Testis (tissue), 3 donors: ENCODE results near the gene IPO11. TPM values are rescaled to one million over a fixed set of nuclear protein-coding genes. Genes with fewer than 3 reads are reported as not detected.

ENCODE experiments used
- DNase-seq: peaks from one replicate; pipeline ENCODE4 v3.0.0-alpha.2; 2019
- H3K27ac ChIP-seq, 2 donors: fragments of 200-600 bp; sonication (generic); one replicate each; pipeline ENCODE4 v1.5.1; 2019
- H3K27me3 ChIP-seq: fragments of 200-600 bp; sonication (generic); one replicate; pipeline ENCODE4 v1.5.1; 2019
- H3K36me3 ChIP-seq: fragments of 200-600 bp; sonication (generic); one replicate; pipeline ENCODE4 v1.5.1; 2017; ENCODE audit warnings: low read depth; ENCODE audit errors: missing control alignments
- H3K4me1 ChIP-seq: fragments of 200-600 bp; sonication (generic); one replicate; pipeline ENCODE4 v1.5.1; 2019
- H3K4me3 ChIP-seq, 2 donors: fragments of 200-600 bp; sonication (generic); one replicate each; pipeline ENCODE4 v1.5.1; 2017 to 2019
- H3K9me3 ChIP-seq: fragments of 200-600 bp; sonication (generic); one replicate; pipeline ENCODE4 v1.5.1; 2017
- CTCF ChIP-seq, 3 experiments: fragments of 450-650 bp in 2 of 3; fragments of 200-600 bp in 1 of 3; sonication (generic) in 1 of 3; IDR thresholded peaks; one replicate each; pipeline ENCODE4 v1.5.1; 2016 to 2019; ENCODE audit warnings: antibody characterized with exemption in 3 of 3, mild to moderate bottlenecking in 2 of 3, moderate library complexity in 1 of 3
- POLR2A ChIP-seq: fragments of 450-650 bp; IDR thresholded peaks from one replicate; pipeline ENCODE4 v1.6.1; 2017; ENCODE audit warnings: antibody characterized with exemption, mild to moderate bottlenecking, moderate library complexity
- WGBS, 2 donors: methylation state at CpG; one replicate each; pipeline ENCODE4 v1.1.5; 2018; 5-methylcytosine and 5-hydroxymethylcytosine counted together
- intact Hi-C: fragments of 100-400 bp; cut with DNase I; formaldehyde crosslinking; loops from one replicate; pipeline ENCODE4 v1.15.1; 2023; ENCODE audit warnings: low total_unique reads
- polyA plus RNA-seq: library from polyadenylated mRNA; stranded (reverse); fragments of 350-450 nt; fragmentation: Illumina TruSeq; extraction: RNeasy Lipid Tissue Mini Kit (QIAGEN cat#74804); gene quantifications from one replicate; pipeline ENCODE4 v1.2.3, GENCODE V29; 2014; ENCODE audit warnings: low read depth, low replicate concordance; ENCODE audit not compliant: insufficient read depth
- total RNA-seq, 2 donors: library from RNA; depleted of rRNA; stranded (reverse); fragments of >200 nt; gene quantifications; one replicate each; pipeline ENCODE4 v1.2.3, GENCODE V29; 2016

Gene IPO11
- total and polyA plus RNA-seq, 3 donors from 2014 or later: 50.3 to 74.5 (median 67.3) TPM

- TF ChIP-seq POLR2A (no peak), CTCF (IDR thresholded peaks at IDR 0.05) (no peak)
- no peaks in the 10 kb centered on the region for H3K9me3 ChIP-seq
- no peaks in the 10 kb centered on the region for H3K4me1 ChIP-seq
- H3K27ac ChIP-seq: no peak overlapping the region
- DNase-seq: no peak
- no peaks in the 10 kb centered on the region for H3K36me3 ChIP-seq
- no peaks in the 10 kb centered on the region for H3K27me3 ChIP-seq
- 86 to 96% methylated on average over 1 of the region's 1 CpG for WGBS, 2 donors
- no peak overlapping the region for H3K4me3 ChIP-seq
- intact Hi-C loops: no loop called here
Measured at GRCh38 chr5:62486672-62487071, 74.1 kb downstream of the IPO11 start.

DNA sequence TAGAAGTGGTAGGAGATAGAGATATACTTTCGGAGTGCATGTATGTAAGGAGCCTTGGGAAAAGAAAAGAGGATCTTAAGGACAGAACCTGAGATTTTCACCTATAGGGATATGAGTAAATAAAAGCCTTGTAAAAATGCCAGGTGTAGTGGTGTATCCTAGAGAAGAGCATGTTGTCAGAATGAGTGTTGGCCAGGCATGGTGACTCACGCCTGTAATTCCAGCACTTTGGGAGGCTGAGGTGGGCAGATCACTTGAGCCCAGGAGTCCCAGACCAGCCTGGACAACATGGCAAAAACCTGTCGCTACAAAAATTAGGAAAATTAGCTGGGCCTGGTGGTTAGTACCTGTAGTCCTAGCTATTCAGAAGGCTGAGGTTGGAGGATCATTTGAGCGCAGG lies 76.0 kb downstream of the IPO11 start:
- Histone ChIP-seq H3K4me1 (no peaks in the 10 kb centered on the region), H3K4me3 (no peak overlapping the region), H3K27ac (no peak overlapping the region), H3K36me3 (no peaks in the 10 kb centered on the region), H3K9me3 (no peaks in the 10 kb centered on the region), H3K27me3 (no peaks in the 10 kb centered on the region)
- intact Hi-C loops: no loop called here
- 70 to 72% methylated on average over 4 of the region's 4 CpGs for WGBS, 2 donors
- no peak for TF ChIP-seq POLR2A
- TF ChIP-seq CTCF (IDR thresholded peaks at IDR 0.05): no peak
- DNase-seq: no peak

GRCh38 chr5:62489471-62489870 lies 76.9 kb downstream of the IPO11 start:
- Histone ChIP-seq H3K9me3 (no peaks in the 10 kb centered on the region), H3K4me3 (no peak overlapping the region), H3K36me3 (no peaks in the 10 kb centered on the region), H3K27ac (no peak overlapping the region), H3K27me3 (no peaks in the 10 kb centered on the region), H3K4me1 (no peaks in the 10 kb centered on the region)
- TF ChIP-seq POLR2A (no peak), CTCF (IDR thresholded peaks at IDR 0.05) (no peak)
- DNase-seq: no peak
- intact Hi-C loops: no loop called here
- 40 to 44% methylated on average over 1 of the region's 1 CpG for WGBS, 2 donors

DNA sequence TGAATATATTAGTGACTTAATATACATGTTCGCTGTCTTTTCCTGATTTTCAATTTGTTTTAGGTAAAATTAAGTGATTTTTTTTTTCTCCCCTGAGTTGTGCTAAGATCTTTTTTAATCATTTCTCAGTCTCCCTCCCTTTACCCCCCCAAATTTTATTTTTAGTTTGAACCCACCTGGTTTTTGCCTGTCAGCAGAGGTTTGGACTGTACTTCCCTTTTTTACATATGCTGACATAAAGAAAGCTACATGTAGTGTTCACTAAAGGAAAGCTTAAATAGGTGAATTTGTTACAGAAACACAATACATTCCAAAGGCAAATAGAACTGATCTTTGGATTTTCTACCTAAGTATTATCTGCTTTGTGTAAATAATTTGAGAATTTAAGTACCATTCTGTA lies 82.2 kb downstream of the IPO11 start:
- intact Hi-C loops: no loop called here
- H3K4me1 ChIP-seq: no peaks in the 10 kb centered on the region
- DNase-seq: no peak
- H3K27me3 ChIP-seq: no peaks in the 10 kb centered on the region
- WGBS, 2 donors: 91 to 100% methylated on average over 1 of the region's 1 CpG
- H3K36me3 ChIP-seq: no peaks in the 10 kb centered on the region
- H3K4me3 ChIP-seq: no peak overlapping the region
- H3K9me3 ChIP-seq: no peaks in the 10 kb centered on the region
- TF ChIP-seq POLR2A (no peak), CTCF (IDR thresholded peaks at IDR 0.05) (no peak)
- no peak overlapping the region for H3K27ac ChIP-seq

DNA sequence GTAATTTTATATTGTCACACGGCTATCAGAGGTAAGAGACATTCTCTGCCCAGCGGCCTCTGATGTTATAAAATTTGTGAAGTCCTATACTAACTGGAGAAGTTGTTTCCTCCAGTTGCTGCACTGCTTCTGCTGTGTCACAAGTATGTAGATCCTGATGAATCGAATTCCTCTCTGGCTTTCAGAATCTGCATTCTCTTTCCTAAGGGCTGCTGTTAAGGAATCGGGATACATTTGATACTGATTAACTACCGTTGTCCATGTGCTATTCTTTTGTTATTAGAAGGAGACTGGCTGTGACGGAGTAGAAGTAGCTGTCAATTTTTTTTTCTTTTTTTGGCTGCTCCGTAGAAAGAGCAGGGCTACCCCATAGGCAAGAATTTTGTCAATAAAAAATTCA lies 84.3 kb downstream of the IPO11 start:
- 92 to 96% methylated on average over 7 of the region's 7 CpGs for WGBS, 2 donors
- no peaks in the 10 kb centered on the region for H3K27me3 ChIP-seq
- H3K36me3 ChIP-seq: no peaks in the 10 kb centered on the region
- H3K9me3 ChIP-seq: no peaks in the 10 kb centered on the region
- H3K27ac ChIP-seq: no peak overlapping the region
- H3K4me1 ChIP-seq: no peaks in the 10 kb centered on the region
- no peak overlapping the region for H3K4me3 ChIP-seq
- TF ChIP-seq POLR2A: no peak
- TF ChIP-seq CTCF (IDR thresholded peaks at IDR 0.05): no peak
- intact Hi-C loops: no loop called here
- no peak for DNase-seq
